Choroid plexus epithelial cell (primary cell): ENCODE results near the gene IL31.

Source experiments
- DNase-seq: peaks from one replicate; pipeline ENCODE4 v3.0.0-alpha.2; 2010; ENCODE audit warnings: low read depth
- H3K4me3 ChIP-seq: 2 replicates; pipeline ENCODE4 v1.5.1; 2011; ENCODE audit warnings: low read depth, mild to moderate bottlenecking, control low read depth, low read length, moderate library complexity
- CTCF ChIP-seq: conservative IDR thresholded peaks from 2 replicates; pipeline ENCODE4 v1.5.1; 2011; ENCODE audit warnings: low read depth, mild to moderate bottlenecking, control low read depth, inconsistent platforms, low read length, moderate library complexity

The IL31 gene

GRCh38 chr12:122144885-122145284 lies 29.1 kb downstream of the IL31 start:
- no peak overlapping the region for H3K4me3 ChIP-seq
- no peak for TF ChIP-seq CTCF
- no peak for DNase-seq

- no peak for TF ChIP-seq CTCF
- no peak for DNase-seq
- H3K4me3 ChIP-seq = no peak overlapping the region
Observed at GRCh38 chr12:122142857-122143256, 31.2 kb downstream of the IL31 start.

GRCh38 chr12:122141911-122142725 lies 31.9 kb downstream of the IL31 start:
- TF ChIP-seq CTCF = no peak
- H3K4me3 ChIP-seq = no peak overlapping the region
- no peak for DNase-seq

- no peak for TF ChIP-seq CTCF
Observed at GRCh38 chr12:122140467-122141257, 33.4 kb downstream of the IL31 start.

GRCh38 chr12:122139941-122140340 lies 34.1 kb downstream of the IL31 start:
- no peak for TF ChIP-seq CTCF
- no peak overlapping the region for H3K4me3 ChIP-seq
- no peak for DNase-seq

More at GRCh38 chr12:122140467-122141257, 33.4 kb downstream of the IL31 start:
- no peak for DNase-seq
- H3K4me3 ChIP-seq = no peak overlapping the region

GRCh38 chr12:122139266-122139665 lies 34.8 kb downstream of the IL31 start:
- H3K4me3 ChIP-seq = no peak overlapping the region
- DNase-seq = no peak
- no peak for TF ChIP-seq CTCF

- DNase-seq = no peak
- H3K4me3 ChIP-seq = no peak overlapping the region
- TF ChIP-seq CTCF = no peak
Observed at GRCh38 chr12:122138616-122139015, 35.4 kb downstream of the IL31 start.
